ENCODE measurements around the gene CASP1. TPM values are rescaled to one million over a fixed set of nuclear protein-coding genes. Genes with fewer than 3 reads are reported as not detected.
"Not testable (repeated sequence)": the region's sequence is repeated elsewhere in the genome, so short reads cannot be mapped to it uniquely, and the experiment has no call there.

CASP1 gene
- total and polyA plus RNA-seq, 7 experiments from 2014 or later = 29.5 to 141 (median 70.1) TPM

GRCh38 chr11:105046898-105047579 is 12.1 kb upstream of the CASP1 start:
- Mint-ChIP-seq H3K9me3 (peaks cover 0 to 2% (median 0%) of the 10 kb centered on the region in 11 donors), H3K27ac (peak overlapping the region in 2 of 9 donors; percentile 14 to 99), H3K4me3 (peak overlapping the region in 1 of 10 donors; percentile 35), H3K36me3 (peaks cover 0 to 21% (median 4%) of the 10 kb centered on the region in 5 donors), H3K27me3 (no peaks in the 10 kb centered on the region), H3K4me1 (peaks cover 30 to 48% (median 37%) of the 10 kb centered on the region in 7 donors)
- H3K27ac ChIP-seq (ENCODE audit: low read depth, low read length) = no peak overlapping the region
- ATAC-seq (no peak), DNase-seq (no peak)
- POLR2A ChIA-PET = no interaction called here
- H3K4me1 ChIP-seq (ENCODE audit: control insufficient read depth in 2 of 2, insufficient read depth in 2 of 2, low read length in 2 of 2) = peaks cover 15 to 19% of the 10 kb centered on the region in 2 donors
- CTCF ChIA-PET = no interaction called here
- H3K4me3 ChIP-seq (ENCODE audit: low read length) = no peak overlapping the region
- no peaks in the 10 kb centered on the region for H3K27me3 ChIP-seq (ENCODE audit: control insufficient read depth in 2 of 2, insufficient read depth in 2 of 2, low read length in 2 of 2)
- no peaks in the 10 kb centered on the region for H3K36me3 ChIP-seq (ENCODE audit: control insufficient read depth in 2 of 3, insufficient read depth in 3 of 3, low read length in 3 of 3)
- intact Hi-C loops (cut with micrococcal nuclease) = loop anchor here (2.0 to 10.0 kb wide), 6 partner anchors 14 to 1028 kb away; partner anchors contain the start of genes AASDHPPT (in 2 of the 2), KBTBD3 (in 2 of the 2) and MSANTD4 (in 1 of the 2)
- H3K9me3 ChIP-seq (ENCODE audit: control insufficient read depth in 2 of 3, low read length in 3 of 3) = no peaks in the 10 kb centered on the region

- no peaks in the 10 kb centered on the region for H3K27me3 ChIP-seq (ENCODE audit: control insufficient read depth in 2 of 2, insufficient read depth in 2 of 2, low read length in 2 of 2)
- ChIA-PET POLR2A (interaction anchor here (0.9 to 1.0 kb wide), 2 partner anchors 10 to 340 kb away, joined by 3 read pairs; no protein-coding TSS in a partner anchor), CTCF (no interaction called here)
- no peak for DNase-seq
- intact Hi-C loops (cut with micrococcal nuclease) = loop anchor here (1.0 to 10.0 kb wide), 10 partner anchors 9 to 1029 kb away; partner anchors contain the start of genes AASDHPPT (in 2 of the 2), CASP4 (in 2 of the 2), KBTBD3 (in 2 of the 2) and MSANTD4 (in 1 of the 2)
- H3K27me3 Mint-ChIP-seq = no peaks in the 10 kb centered on the region
- H3K36me3 Mint-ChIP-seq = peaks cover 0 to 30% (median 16%) of the 10 kb centered on the region in 5 donors
- H3K4me3 Mint-ChIP-seq = peak overlapping the region; percentile 76 to 100 (median 94)
- peaks cover 5 to 8% (median 6%) of the 10 kb centered on the region in 3 experiments for H3K36me3 ChIP-seq (ENCODE audit: control insufficient read depth in 2 of 3, insufficient read depth in 3 of 3, low read length in 3 of 3)
- peak overlapping the region; percentile 82 to 100 (median 97) for H3K27ac Mint-ChIP-seq
- peaks cover 0 to 2% (median 0%) of the 10 kb centered on the region in 11 donors for H3K9me3 Mint-ChIP-seq
- no peaks in the 10 kb centered on the region for H3K9me3 ChIP-seq (ENCODE audit: control insufficient read depth in 2 of 3, low read length in 3 of 3)
- peak overlapping the region; percentile 87 for H3K27ac ChIP-seq (ENCODE audit: low read depth, low read length)
- H3K4me1 ChIP-seq (ENCODE audit: control insufficient read depth in 2 of 2, insufficient read depth in 2 of 2, low read length in 2 of 2) = peaks cover 19% of the 10 kb centered on the region in 2 donors
- H3K4me3 ChIP-seq (ENCODE audit: low read length) = peak overlapping the region; percentile 62
- peaks cover 35 to 61% (median 44%) of the 10 kb centered on the region in 7 donors for H3K4me1 Mint-ChIP-seq
- ATAC-seq = no peak
Observed at GRCh38 chr11:105045676-105046296, 10.8 kb upstream of the CASP1 start.

GRCh38 chr11:105044557-105045524 is 9.9 kb upstream of the CASP1 start, which contains the start of gene CARD16:
Gene CARD16 (minus strand): TSS chr11:105045335. CDS start chr11:105045297, 38 bp downstream.
- Histone ChIP-seq H3K4me3 (ENCODE audit: low read length) (peak within 1 kb of the TSS; percentile 62), H3K36me3 (ENCODE audit: control insufficient read depth in 2 of 3, insufficient read depth in 3 of 3, low read length in 3 of 3) (peaks cover 5 to 11% (median 9%) of the 10 kb centered on the region in 3 experiments), H3K4me1 (ENCODE audit: control insufficient read depth in 2 of 2, insufficient read depth in 2 of 2, low read length in 2 of 2) (peaks cover 19% of the 10 kb centered on the region in 2 donors), H3K27ac (ENCODE audit: low read depth, low read length) (peak within 1 kb of the TSS; percentile 87)
- ATAC-seq = peak; percentile 91
- not testable (repeated sequence) for H3K9me3 Mint-ChIP-seq; H3K9me3 ChIP-seq (ENCODE audit: control insufficient read depth in 2 of 3, low read length in 3 of 3); H3K27me3 ChIP-seq (ENCODE audit: control insufficient read depth in 2 of 2, insufficient read depth in 2 of 2, low read length in 2 of 2); H3K27me3 Mint-ChIP-seq
- CTCF ChIA-PET = interaction anchor here (1.2 kb wide), 1 partner anchor 127 kb away, joined by 3 read pairs; no protein-coding TSS in a partner anchor
- POLR2A ChIA-PET = interaction anchor here (0.9 to 1.4 kb wide), 2 partner anchors 14 to 339 kb away, joined by 3 to 8 read pairs; no protein-coding TSS in a partner anchor
- Mint-ChIP-seq H3K27ac (peak within 1 kb of the TSS; percentile 94 to 100 (median 97)), H3K4me3 (peak within 1 kb of the TSS; percentile 89 to 100 (median 94)), H3K4me1 (peaks cover 35 to 68% (median 49%) of the 10 kb centered on the region in 7 donors), H3K36me3 (peaks cover 0 to 38% (median 24%) of the 10 kb centered on the region in 5 donors)
- DNase-seq = peak; percentile 8 to 57 (median 47)
- intact Hi-C loops (cut with micrococcal nuclease) = loop anchor here (1.0 to 10.0 kb wide), 9 partner anchors 9 to 1030 kb away; partner anchors contain the start of genes AASDHPPT (in 2 of the 2), CASP4 (in 2 of the 2), KBTBD3 (in 2 of the 2) and MSANTD4 (in 1 of the 2)

- H3K4me1 ChIP-seq (ENCODE audit: control insufficient read depth in 2 of 2, insufficient read depth in 2 of 2, low read length in 2 of 2) = peaks cover 19% of the 10 kb centered on the region in 2 donors
- no peak overlapping the region for H3K27ac Mint-ChIP-seq
Observed at GRCh38 chr11:105042178-105042577, 7.2 kb upstream of the CASP1 start.

GRCh38 chr11:105040703-105041102 is 5.8 kb upstream of the CASP1 start:
- no peaks in the 10 kb centered on the region for H3K9me3 ChIP-seq (ENCODE audit: control insufficient read depth in 2 of 3, low read length in 3 of 3)
- Mint-ChIP-seq H3K27me3 (no peaks in the 10 kb centered on the region), H3K4me3 (peak overlapping the region in 1 of 10 donors; percentile 7), H3K4me1 (peaks cover 32 to 72% (median 55%) of the 10 kb centered on the region in 7 donors), H3K36me3 (peaks cover 4 to 63% (median 49%) of the 10 kb centered on the region in 5 donors), H3K9me3 (peaks cover 0 to 9% (median 2%) of the 10 kb centered on the region in 11 donors), H3K27ac (no peak overlapping the region)
- ChIA-PET POLR2A (interaction anchor here (0.7 kb wide), 1 partner anchor 71 kb away, joined by 3 read pairs; no protein-coding TSS in a partner anchor), CTCF (no interaction called here)
- H3K27me3 ChIP-seq (ENCODE audit: control insufficient read depth in 2 of 2, insufficient read depth in 2 of 2, low read length in 2 of 2) = no peaks in the 10 kb centered on the region
- H3K27ac ChIP-seq (ENCODE audit: low read depth, low read length) = no peak overlapping the region
- no peak for DNase-seq
- H3K36me3 ChIP-seq (ENCODE audit: control insufficient read depth in 2 of 3, insufficient read depth in 3 of 3, low read length in 3 of 3) = peaks cover 5 to 11% (median 9%) of the 10 kb centered on the region in 3 experiments
- no peak overlapping the region for H3K4me3 ChIP-seq (ENCODE audit: low read length)
- ATAC-seq = no peak
- peaks cover 17 to 19% of the 10 kb centered on the region in 2 donors for H3K4me1 ChIP-seq (ENCODE audit: control insufficient read depth in 2 of 2, insufficient read depth in 2 of 2, low read length in 2 of 2)
- intact Hi-C loops (cut with micrococcal nuclease) = loop anchor here (10.0 kb wide), 1 partner anchor 1034 kb away; the partner anchor contains the start of genes AASDHPPT (in 2 of the 2) and KBTBD3 (in 2 of the 2)

More at GRCh38 chr11:105042178-105042577, 7.2 kb upstream of the CASP1 start:
- Histone ChIP-seq H3K9me3 (ENCODE audit: control insufficient read depth in 2 of 3, low read length in 3 of 3) (no peaks in the 10 kb centered on the region), H3K4me3 (ENCODE audit: low read length) (no peak overlapping the region), H3K36me3 (ENCODE audit: control insufficient read depth in 2 of 3, insufficient read depth in 3 of 3, low read length in 3 of 3) (peaks cover 5 to 11% (median 9%) of the 10 kb centered on the region in 3 experiments), H3K27me3 (ENCODE audit: control insufficient read depth in 2 of 2, insufficient read depth in 2 of 2, low read length in 2 of 2) (no peaks in the 10 kb centered on the region), H3K27ac (ENCODE audit: low read depth, low read length) (no peak overlapping the region)
- intact Hi-C loops (cut with micrococcal nuclease) = loop anchor here (2.0 to 10.0 kb wide), 2 partner anchors 59 to 1033 kb away; partner anchors contain the start of genes AASDHPPT (in 2 of the 2) and KBTBD3 (in 2 of the 2)
- Mint-ChIP-seq H3K9me3 (peaks cover 0 to 9% (median 0%) of the 10 kb centered on the region in 11 donors), H3K4me1 (peaks cover 35 to 74% (median 52%) of the 10 kb centered on the region in 7 donors), H3K4me3 (peak overlapping the region in 8 of 10 donors; percentile 8 to 99 (median 92)), H3K36me3 (peaks cover 4 to 54% (median 43%) of the 10 kb centered on the region in 5 donors), H3K27me3 (no peaks in the 10 kb centered on the region)
- ChIA-PET POLR2A (interaction anchor here (0.9 kb wide), 1 partner anchor 12 kb away, joined by 3 read pairs; no protein-coding TSS in a partner anchor), CTCF (no interaction called here)
- ATAC-seq = no peak
- DNase-seq = no peak

Data from naive thymus-derived CD4-positive, alpha-beta T cell (primary cell).